ENCODE measurements around the gene KRTAP3-2. TPM values are rescaled to one million over a fixed set of nuclear protein-coding genes. Genes with fewer than 3 reads are reported as not detected.

Gene KRTAP3-2
- total RNA-seq, 1 experiment from 2014 or later, result not detected

DNA sequence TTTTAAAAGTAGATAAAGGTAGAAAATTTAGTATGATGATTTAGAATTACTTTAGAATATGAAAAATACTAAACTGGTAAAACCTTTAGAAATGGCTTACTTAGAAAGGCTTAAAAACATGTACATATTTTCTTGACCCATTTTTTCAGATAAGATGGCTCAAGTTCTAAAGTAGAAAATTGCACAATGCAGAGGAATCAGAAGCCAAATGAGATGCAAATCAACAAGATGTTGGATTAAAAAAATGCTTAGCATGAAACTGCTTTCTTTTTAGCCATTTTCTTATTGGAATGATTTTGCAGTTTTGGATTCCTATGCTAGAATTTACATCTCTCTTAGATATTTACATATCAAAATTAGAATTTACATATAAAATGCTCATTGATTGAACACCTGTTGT lies 10.7 kb upstream of the KRTAP3-2 start:
- Histone ChIP-seq H2BK15ac (ENCODE audit: low read depth, low read length) (no peak overlapping the region), H3K18ac (ENCODE audit: insufficient read length, low read depth, low read length) (no peak overlapping the region), H3K79me2 (ENCODE audit: insufficient read depth, low read length) (no peaks in the 10 kb centered on the region), H3T11ph (ENCODE audit: low read length) (no peak overlapping the region), H2BK12ac (ENCODE audit: insufficient read length, low read depth, low read length) (no peak overlapping the region), H4K8ac (replicated peaks; ENCODE audit: insufficient read length, low read depth, low read length) (no peak overlapping the region), H3K23ac (ENCODE audit: insufficient read length, low read depth, low read length) (no peak overlapping the region), H3K23me2 (ENCODE audit: insufficient read length, low read depth, low read length, poor library complexity, severe bottlenecking) (no peaks in the 10 kb centered on the region), H2AFZ (ENCODE audit: low read length) (no peak overlapping the region), H2BK120ac (ENCODE audit: low read depth, low read length, poor library complexity, severe bottlenecking) (no peak overlapping the region), H4K5ac (ENCODE audit: insufficient read length, low read depth, low read length) (no peak overlapping the region), H2BK20ac (ENCODE audit: low read depth, low read length, poor library complexity, severe bottlenecking) (no peak overlapping the region), H3K4me1 (ENCODE audit: insufficient read depth, low read length) (no peaks in the 10 kb centered on the region; the same call in 1 of the 2 replicates), H4K91ac (ENCODE audit: insufficient read length, low read depth, low read length) (no peak overlapping the region), H3K9ac (ENCODE audit: extremely low read depth, insufficient read length, low read length) (no peak overlapping the region), H2BK5ac (ENCODE audit: insufficient read length, low read length) (no peak overlapping the region), H3K56ac (ENCODE audit: insufficient read length, low read depth, low read length) (no peak overlapping the region), H3K4ac (ENCODE audit: low read depth, low read length) (no peak overlapping the region), H3K14ac (ENCODE audit: insufficient read depth, low read length) (no peak overlapping the region), H4K20me1 (ENCODE audit: control insufficient read depth, insufficient read depth, insufficient read length) (no peaks in the 10 kb centered on the region), H3K79me1 (ENCODE audit: insufficient read depth, low read depth, low read length, poor library complexity, severe bottlenecking) (no peaks in the 10 kb centered on the region), H3K27me3 (ENCODE audit: insufficient read depth, low read length) (no peaks in the 10 kb centered on the region), H2AK5ac (ENCODE audit: insufficient read length, low read length) (no peak overlapping the region), H3K4me2 (ENCODE audit: insufficient read depth, insufficient read length, low read length) (no peak overlapping the region), H3K9me3 (ENCODE audit: control insufficient read depth, low read depth, low read length) (no peaks in the 10 kb centered on the region), H3K27ac (ENCODE audit: insufficient read length, low read depth, low read length) (no peak overlapping the region)
- no peaks in the 10 kb centered on the region for H3K36me3 Mint-ChIP-seq (ENCODE audit: insufficient read depth in 1 of 3, low read depth in 3 of 3)
- H3K27me3 Mint-ChIP-seq (ENCODE audit: low read depth), result no peaks in the 10 kb centered on the region
- DNase-seq, result no peak
- no peaks in the 10 kb centered on the region for H3K9me3 Mint-ChIP-seq
- H3K27ac Mint-ChIP-seq, result no peak overlapping the region
- peaks cover 17 to 19% of the 10 kb centered on the region in 2 experiments for H3K4me1 Mint-ChIP-seq
- no peak overlapping the region for H3K4me3 Mint-ChIP-seq
- TF ChIP-seq, protein P1, sequence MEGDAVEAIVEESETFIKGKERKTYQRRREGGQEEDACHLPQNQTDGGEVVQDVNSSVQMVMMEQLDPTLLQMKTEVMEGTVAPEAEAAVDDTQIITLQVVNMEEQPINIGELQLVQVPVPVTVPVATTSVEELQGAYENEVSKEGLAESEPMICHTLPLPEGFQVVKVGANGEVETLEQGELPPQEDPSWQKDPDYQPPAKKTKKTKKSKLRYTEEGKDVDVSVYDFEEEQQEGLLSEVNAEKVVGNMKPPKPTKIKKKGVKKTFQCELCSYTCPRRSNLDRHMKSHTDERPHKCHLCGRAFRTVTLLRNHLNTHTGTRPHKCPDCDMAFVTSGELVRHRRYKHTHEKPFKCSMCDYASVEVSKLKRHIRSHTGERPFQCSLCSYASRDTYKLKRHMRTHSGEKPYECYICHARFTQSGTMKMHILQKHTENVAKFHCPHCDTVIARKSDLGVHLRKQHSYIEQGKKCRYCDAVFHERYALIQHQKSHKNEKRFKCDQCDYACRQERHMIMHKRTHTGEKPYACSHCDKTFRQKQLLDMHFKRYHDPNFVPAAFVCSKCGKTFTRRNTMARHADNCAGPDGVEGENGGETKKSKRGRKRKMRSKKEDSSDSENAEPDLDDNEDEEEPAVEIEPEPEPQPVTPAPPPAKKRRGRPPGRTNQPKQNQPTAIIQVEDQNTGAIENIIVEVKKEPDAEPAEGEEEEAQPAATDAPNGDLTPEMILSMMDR (conservative IDR thresholded peaks at IDR 0.05), result no peak
